Nephron progenitor cell (in vitro differentiated cells): Measurements from ENCODE around the gene SPEM3.

Experiments
- DNase-seq: peaks from one replicate; pipeline ENCODE4 v3.0.0; 2021
- H3K27ac Mint-ChIP-seq: 2 replicates; pipeline ENCODE4 v1.8.0; 2021; ENCODE audit warnings: mild to moderate bottlenecking, moderate library complexity, mixed read lengths
- H3K27me3 Mint-ChIP-seq: 2 replicates; pipeline ENCODE4 v1.8.0; 2021; ENCODE audit warnings: mild to moderate bottlenecking, low read depth, mixed read lengths; ENCODE audit not compliant: poor library complexity
- H3K36me3 Mint-ChIP-seq: 2 replicates; pipeline ENCODE4 v1.8.0; 2021; ENCODE audit warnings: low read depth, mixed read lengths
- H3K4me1 Mint-ChIP-seq: 2 replicates; pipeline ENCODE4 v1.8.0; 2021; ENCODE audit warnings: mixed read lengths
- H3K4me3 Mint-ChIP-seq: 2 replicates; pipeline ENCODE4 v1.8.0; 2021; ENCODE audit warnings: mild to moderate bottlenecking, moderate library complexity, mixed read lengths
- H3K9me3 Mint-ChIP-seq: 2 replicates; pipeline ENCODE4 v1.8.0; 2021; ENCODE audit warnings: mild to moderate bottlenecking, moderate library complexity, mixed read lengths
- CTCF ChIP-seq: fragments of 200-600 bp; sonication (generic); IDR thresholded peaks from 2 replicates; pipeline ENCODE4 v1.5.0; 2021; ENCODE audit warnings: antibody characterized with exemption

The SPEM3 gene

DNA sequence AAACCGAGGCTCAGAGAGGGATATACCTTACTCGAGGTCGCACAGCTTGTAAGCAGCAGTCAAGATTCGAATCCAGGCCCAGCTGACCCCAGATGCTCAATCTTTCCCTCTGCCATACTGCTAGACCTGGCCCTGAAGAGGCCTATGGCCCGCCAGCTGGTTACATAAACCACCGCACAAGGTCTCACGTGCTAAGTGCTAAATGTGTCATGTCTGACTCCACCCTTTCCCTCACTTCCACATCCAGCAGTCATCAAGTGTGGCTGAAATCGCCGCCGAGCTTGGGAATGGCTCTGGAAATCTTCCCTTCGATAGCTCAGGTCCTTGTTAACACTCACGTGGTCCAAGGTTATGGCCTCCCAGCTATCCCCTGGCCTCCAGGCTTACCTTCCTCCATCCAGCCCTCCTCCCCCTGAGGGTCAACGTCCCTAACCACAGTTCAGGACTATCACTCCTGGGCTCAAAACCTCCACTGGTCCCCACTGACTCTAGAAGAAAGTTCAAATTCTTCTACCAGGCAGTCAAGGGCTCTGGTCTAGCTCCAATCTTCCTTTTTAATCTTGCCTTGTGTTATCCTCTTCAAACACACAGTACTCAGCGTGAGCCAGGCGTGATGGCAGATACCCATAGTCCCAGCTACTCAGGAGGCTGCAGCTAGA lies 47.2 kb downstream of the SPEM3 start:
- DNase-seq, result no peak
- H3K36me3 Mint-ChIP-seq, result no peaks in the 10 kb centered on the region
- no peak overlapping the region for H3K4me3 Mint-ChIP-seq

GRCh38 chr17:7476494-7476893 lies 47.8 kb downstream of the SPEM3 start:
- TF ChIP-seq CTCF, result no peak
- Mint-ChIP-seq H3K36me3 (no peaks in the 10 kb centered on the region), H3K27ac (no peak overlapping the region), H3K4me3 (no peak overlapping the region), H3K9me3 (no peaks in the 10 kb centered on the region), H3K27me3 (peaks cover 3% of the 10 kb centered on the region), H3K4me1 (peaks cover 56% of the 10 kb centered on the region)
- no peak for DNase-seq

More for the DNA sequence above, 47.2 kb downstream of the SPEM3 start:
- no peaks in the 10 kb centered on the region for H3K9me3 Mint-ChIP-seq
- peaks cover 3% of the 10 kb centered on the region for H3K27me3 Mint-ChIP-seq
- no peak for TF ChIP-seq CTCF
- H3K27ac Mint-ChIP-seq, result peak overlapping the region; percentile 50
- peaks cover 52% of the 10 kb centered on the region for H3K4me1 Mint-ChIP-seq

DNA sequence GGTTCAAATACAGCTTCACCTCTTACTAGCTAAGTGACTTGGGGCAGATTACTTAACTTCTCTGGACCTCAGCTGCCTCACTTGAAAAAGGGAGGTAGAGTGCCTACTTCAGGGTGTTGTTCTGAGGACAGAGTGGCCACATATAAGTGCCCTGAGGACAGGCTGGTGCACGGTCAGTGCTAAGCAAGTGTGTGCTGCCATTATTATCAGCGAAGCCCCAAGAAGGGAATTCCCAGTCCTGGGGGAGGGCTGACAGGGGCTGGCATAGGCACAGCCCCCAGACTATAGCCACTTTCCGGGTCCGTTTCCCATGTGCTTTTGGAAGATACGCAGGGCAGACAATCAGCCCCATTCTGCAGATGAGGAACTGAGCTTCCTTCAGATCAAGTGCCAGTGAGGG lies 48.3 kb downstream of the SPEM3 start:
- H3K4me3 Mint-ChIP-seq, result peak overlapping the region; percentile 76
- no peaks in the 10 kb centered on the region for H3K9me3 Mint-ChIP-seq
- peaks cover 56% of the 10 kb centered on the region for H3K4me1 Mint-ChIP-seq
- no peak for DNase-seq
- H3K27ac Mint-ChIP-seq, result no peak overlapping the region
- H3K36me3 Mint-ChIP-seq, result no peaks in the 10 kb centered on the region
- TF ChIP-seq CTCF, result no peak
- peaks cover 3% of the 10 kb centered on the region for H3K27me3 Mint-ChIP-seq

GRCh38 chr17:7477392-7478275 lies 49.0 kb downstream of the SPEM3 start:
- DNase-seq, result peak; percentile 40
- H3K27ac Mint-ChIP-seq, result peak overlapping the region; percentile 93
- H3K27me3 Mint-ChIP-seq, result peaks cover 3% of the 10 kb centered on the region
- no peak for TF ChIP-seq CTCF
- peak overlapping the region; percentile 76 for H3K4me3 Mint-ChIP-seq
- H3K36me3 Mint-ChIP-seq, result no peaks in the 10 kb centered on the region
- H3K9me3 Mint-ChIP-seq, result no peaks in the 10 kb centered on the region
- peaks cover 62% of the 10 kb centered on the region for H3K4me1 Mint-ChIP-seq

DNA sequence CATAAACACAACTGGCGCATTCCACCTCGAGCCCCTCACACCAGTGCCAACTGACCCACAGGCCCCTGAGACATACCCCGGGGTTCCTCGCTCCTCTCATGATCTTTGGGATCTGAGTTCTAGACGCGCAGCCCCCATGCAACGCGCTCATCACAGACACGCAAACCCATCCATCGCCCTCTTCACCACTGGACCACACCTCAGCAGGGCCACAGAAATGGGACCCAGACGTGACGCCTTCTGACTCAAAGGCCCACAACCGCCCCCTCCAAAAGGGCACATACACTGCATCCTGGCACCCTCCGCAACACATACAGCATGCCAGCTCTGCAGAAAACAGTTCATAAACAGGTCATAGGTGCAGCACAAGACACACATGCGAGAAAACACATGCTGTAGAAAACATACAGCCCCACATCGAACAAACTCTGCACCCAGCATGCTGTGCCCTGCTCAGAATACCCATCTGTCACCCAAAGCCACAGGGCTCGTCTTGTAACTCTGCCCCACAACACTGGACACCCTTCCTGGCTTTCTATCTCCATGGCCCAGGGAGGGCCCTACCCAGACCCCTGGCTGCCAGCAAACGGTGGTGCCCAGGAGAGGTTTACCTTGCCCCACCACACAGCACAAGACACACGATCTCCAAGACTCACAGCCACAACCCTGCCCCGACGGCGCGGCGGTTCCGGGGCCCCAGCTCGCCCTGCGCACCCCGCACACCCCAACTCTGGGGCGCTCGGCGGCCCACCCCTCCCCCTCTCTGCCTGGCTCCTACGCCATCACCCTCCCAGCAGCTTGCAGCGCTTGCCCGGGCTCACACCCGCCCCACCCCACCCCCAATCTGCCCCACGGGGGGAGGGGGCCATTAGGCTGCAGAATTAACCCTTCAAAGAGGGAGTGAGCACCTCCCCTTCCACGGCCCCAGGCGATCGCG lies 49.9 kb downstream of the SPEM3 start:
- Mint-ChIP-seq H3K4me3 (peak overlapping the region; percentile 76), H3K36me3 (no peaks in the 10 kb centered on the region), H3K27me3 (peaks cover 3% of the 10 kb centered on the region), H3K9me3 (no peaks in the 10 kb centered on the region), H3K27ac (peak overlapping the region; percentile 93), H3K4me1 (peaks cover 71% of the 10 kb centered on the region)
- peak; percentile 41 for DNase-seq
- no peak for TF ChIP-seq CTCF
